ENCODE measurements around the gene DCP1A.

DNA sequence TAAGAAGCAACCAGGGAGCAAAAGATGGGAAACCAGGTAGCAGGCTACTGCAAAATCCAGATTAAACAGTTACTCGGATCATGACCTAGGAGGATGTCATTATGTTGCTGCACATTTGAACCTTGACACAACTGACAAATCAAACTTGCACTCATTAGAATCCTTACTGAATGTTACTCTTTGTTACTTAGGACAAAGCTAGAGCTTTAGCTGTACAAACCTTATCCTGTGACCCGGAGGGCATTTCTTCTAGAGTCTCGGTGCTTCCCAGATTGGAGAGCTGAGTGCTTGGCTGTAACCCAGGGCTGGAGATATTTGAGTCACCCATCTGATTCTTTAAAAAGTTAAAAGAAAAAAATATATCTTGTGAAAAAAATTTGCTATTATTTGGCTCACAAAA, 43.4 kb downstream of the DCP1A start:
- TF ChIP-seq MYC (IDR thresholded peaks at IDR 0.05; ENCODE audit: low read depth, low read length) (no peak), EZH2 (IDR thresholded peaks at IDR 0.05; ENCODE audit: borderline replicate concordance, low read depth, low read length, severe bottlenecking) (no peak), POLR2A (IDR thresholded peaks at IDR 0.05; ENCODE audit: low read depth, low read length) (no peak), GATA2 (IDR thresholded peaks at IDR 0.05; ENCODE audit: insufficient read depth, insufficient read length, low read depth, low read length) (no peak), FOS (IDR thresholded peaks at IDR 0.05; ENCODE audit: borderline replicate concordance, insufficient read depth, low read length) (no peak)
- TF ChIP-seq, protein P1, sequence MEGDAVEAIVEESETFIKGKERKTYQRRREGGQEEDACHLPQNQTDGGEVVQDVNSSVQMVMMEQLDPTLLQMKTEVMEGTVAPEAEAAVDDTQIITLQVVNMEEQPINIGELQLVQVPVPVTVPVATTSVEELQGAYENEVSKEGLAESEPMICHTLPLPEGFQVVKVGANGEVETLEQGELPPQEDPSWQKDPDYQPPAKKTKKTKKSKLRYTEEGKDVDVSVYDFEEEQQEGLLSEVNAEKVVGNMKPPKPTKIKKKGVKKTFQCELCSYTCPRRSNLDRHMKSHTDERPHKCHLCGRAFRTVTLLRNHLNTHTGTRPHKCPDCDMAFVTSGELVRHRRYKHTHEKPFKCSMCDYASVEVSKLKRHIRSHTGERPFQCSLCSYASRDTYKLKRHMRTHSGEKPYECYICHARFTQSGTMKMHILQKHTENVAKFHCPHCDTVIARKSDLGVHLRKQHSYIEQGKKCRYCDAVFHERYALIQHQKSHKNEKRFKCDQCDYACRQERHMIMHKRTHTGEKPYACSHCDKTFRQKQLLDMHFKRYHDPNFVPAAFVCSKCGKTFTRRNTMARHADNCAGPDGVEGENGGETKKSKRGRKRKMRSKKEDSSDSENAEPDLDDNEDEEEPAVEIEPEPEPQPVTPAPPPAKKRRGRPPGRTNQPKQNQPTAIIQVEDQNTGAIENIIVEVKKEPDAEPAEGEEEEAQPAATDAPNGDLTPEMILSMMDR (IDR thresholded peaks at IDR 0.05; ENCODE audit: extremely low read depth in 1 of 2, insufficient read depth in 1 of 2, low read depth in 1 of 2, low read length in 2 of 2): no peak
- TF ChIP-seq, protein P2, sequence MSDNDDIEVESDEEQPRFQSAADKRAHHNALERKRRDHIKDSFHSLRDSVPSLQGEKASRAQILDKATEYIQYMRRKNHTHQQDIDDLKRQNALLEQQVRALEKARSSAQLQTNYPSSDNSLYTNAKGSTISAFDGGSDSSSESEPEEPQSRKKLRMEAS (IDR thresholded peaks at IDR 0.05; ENCODE audit: insufficient read depth, insufficient read length): no peak

All from endothelial cell of umbilical vein (primary cell).